Stimulated activated naive B cell treated with anti-CD40 and anti-IgM and Interleukin-4, amounts not matched to agents 10 μg/mL and 1 μg/mL and 100 μg/mL, for 72 hours (primary cell): ENCODE data around the gene SOSTDC1.
"Not testable (repeated sequence)": the region's sequence is repeated elsewhere in the genome, so short reads cannot be mapped to it uniquely, and the experiment has no call there.

Source experiments
- ATAC-seq, 2 donors: fragments of 150-1000 bp; cut with Tn5 transposase; replicated peaks; 2 replicates each; pipeline ENCODE4 v1.10.0; 2021; ENCODE audit warnings: moderate library complexity in 1 of 2
- DNase-seq: peaks from one replicate; pipeline ENCODE4 v3.0.0; 2021
- H3K27ac Mint-ChIP-seq: one replicate; pipeline ENCODE4 v1.8.0; 2022; ENCODE audit warnings: mild to moderate bottlenecking, mixed read lengths
- H3K27me3 Mint-ChIP-seq, 2 donors: one replicate each; pipeline ENCODE4 v1.8.0; 2022; ENCODE audit warnings: mixed read lengths in 2 of 2
- H3K36me3 Mint-ChIP-seq, 2 donors: one replicate each; pipeline ENCODE4 v1.8.0; 2022; ENCODE audit warnings: mixed read lengths in 2 of 2, mild to moderate bottlenecking in 1 of 2
- H3K4me1 Mint-ChIP-seq, 2 donors: one replicate each; pipeline ENCODE4 v1.8.0; 2022; ENCODE audit warnings: mixed read lengths in 2 of 2, mild to moderate bottlenecking in 1 of 2
- H3K4me3 Mint-ChIP-seq, 2 donors: one replicate each; pipeline ENCODE4 v1.8.0; 2022; ENCODE audit warnings: mild to moderate bottlenecking in 2 of 2, mixed read lengths in 2 of 2, moderate library complexity in 1 of 2
- H3K9me3 Mint-ChIP-seq, 2 donors: one replicate each; pipeline ENCODE4 v1.8.0; 2022; ENCODE audit warnings: mixed read lengths in 2 of 2, mild to moderate bottlenecking in 1 of 2

Gene SOSTDC1

GRCh38 chr7:16491148-16491547, 25.6 kb upstream of the SOSTDC1 start:
- H3K9me3 Mint-ChIP-seq, result no peaks in the 10 kb centered on the region
- H3K4me3 Mint-ChIP-seq, result no peak overlapping the region
- no peak overlapping the region for H3K27ac Mint-ChIP-seq
- DNase-seq (no peak), ATAC-seq (no peak)
- H3K36me3 Mint-ChIP-seq, result no peaks in the 10 kb centered on the region
- H3K27me3 Mint-ChIP-seq, result no peaks in the 10 kb centered on the region
- no peaks in the 10 kb centered on the region for H3K4me1 Mint-ChIP-seq

GRCh38 chr7:16484453-16485158, 19.1 kb upstream of the SOSTDC1 start:
- DNase-seq, result no peak
- Mint-ChIP-seq H3K9me3 (no peaks in the 10 kb centered on the region), H3K27me3 (no peaks in the 10 kb centered on the region), H3K4me1 (no peaks in the 10 kb centered on the region), H3K4me3 (no peak overlapping the region), H3K36me3 (no peaks in the 10 kb centered on the region), H3K27ac (no peak overlapping the region)
- ATAC-seq, result no peak

GRCh38 chr7:16479591-16479990, 14.1 kb upstream of the SOSTDC1 start:
- Mint-ChIP-seq H3K36me3 (no peaks in the 10 kb centered on the region), H3K27me3 (peaks cover 0 to 3% of the 10 kb centered on the region in 2 donors), H3K9me3 (no peaks in the 10 kb centered on the region), H3K27ac (no peak overlapping the region), H3K4me1 (no peaks in the 10 kb centered on the region), H3K4me3 (no peak overlapping the region)
- ATAC-seq (no peak), DNase-seq (no peak)

- H3K9me3 Mint-ChIP-seq, result no peaks in the 10 kb centered on the region
- DNase-seq, result no peak
- no peaks in the 10 kb centered on the region for H3K36me3 Mint-ChIP-seq
- no peak for ATAC-seq
- no peak overlapping the region for H3K27ac Mint-ChIP-seq
- H3K27me3 Mint-ChIP-seq, result peaks cover 0 to 3% of the 10 kb centered on the region in 2 donors
- H3K4me1 Mint-ChIP-seq, result no peaks in the 10 kb centered on the region
- no peak overlapping the region for H3K4me3 Mint-ChIP-seq
These were observed 13.6 kb upstream of the SOSTDC1 start for GRCh38 chr7:16479161-16479560.

- no peaks in the 10 kb centered on the region for H3K9me3 Mint-ChIP-seq
- peaks cover 0 to 3% of the 10 kb centered on the region in 2 donors for H3K27me3 Mint-ChIP-seq
- no peak for ATAC-seq
- H3K4me3 Mint-ChIP-seq, result no peak overlapping the region
- H3K4me1 Mint-ChIP-seq, result no peaks in the 10 kb centered on the region
- no peak overlapping the region for H3K27ac Mint-ChIP-seq
- no peaks in the 10 kb centered on the region for H3K36me3 Mint-ChIP-seq
- no peak for DNase-seq
These were observed 6.4 kb upstream of the SOSTDC1 start for GRCh38 chr7:16471933-16472332.

- H3K4me1 Mint-ChIP-seq, result peaks cover 2 to 5% of the 10 kb centered on the region in 2 donors
- peaks cover 0 to 3% of the 10 kb centered on the region in 2 donors for H3K27me3 Mint-ChIP-seq
- DNase-seq, result no peak
- no peaks in the 10 kb centered on the region for H3K9me3 Mint-ChIP-seq
- H3K4me3 Mint-ChIP-seq, result no peak overlapping the region
- no peak overlapping the region for H3K27ac Mint-ChIP-seq
- no peaks in the 10 kb centered on the region for H3K36me3 Mint-ChIP-seq
- ATAC-seq, result no peak
These were observed 1.4 kb downstream of the SOSTDC1 start for GRCh38 chr7:16463949-16464715.

- H3K9me3 Mint-ChIP-seq, result no peaks in the 10 kb centered on the region
- peaks cover 0 to 3% of the 10 kb centered on the region in 2 donors for H3K27me3 Mint-ChIP-seq
- DNase-seq, result no peak
- ATAC-seq, result no peak
- no peaks in the 10 kb centered on the region for H3K36me3 Mint-ChIP-seq
- no peak overlapping the region for H3K27ac Mint-ChIP-seq
- H3K4me3 Mint-ChIP-seq, result no peak overlapping the region
- peaks cover 2 to 5% of the 10 kb centered on the region in 2 donors for H3K4me1 Mint-ChIP-seq
These were observed 2.0 kb downstream of the SOSTDC1 start for GRCh38 chr7:16463520-16463919.

GRCh38 chr7:16462431-16462889, 3.1 kb downstream of the SOSTDC1 start:
- Mint-ChIP-seq H3K4me3 (no peak overlapping the region), H3K27ac (no peak overlapping the region), H3K4me1 (peaks cover 2 to 5% of the 10 kb centered on the region in 2 donors), H3K27me3 (peaks cover 0 to 3% of the 10 kb centered on the region in 2 donors), H3K36me3 (no peaks in the 10 kb centered on the region), H3K9me3 (no peaks in the 10 kb centered on the region)
- no peak for ATAC-seq
- no peak for DNase-seq

- no peak overlapping the region for H3K4me3 Mint-ChIP-seq
- H3K27ac Mint-ChIP-seq, result no peak overlapping the region
- H3K9me3 Mint-ChIP-seq, result no peaks in the 10 kb centered on the region
- no peak for ATAC-seq
- no peak for DNase-seq
- no peaks in the 10 kb centered on the region for H3K36me3 Mint-ChIP-seq
- H3K4me1 Mint-ChIP-seq, result peaks cover 2 to 5% of the 10 kb centered on the region in 2 donors
- H3K27me3 Mint-ChIP-seq, result peaks cover 0 to 3% of the 10 kb centered on the region in 2 donors
These were observed 4.6 kb downstream of the SOSTDC1 start for GRCh38 chr7:16460789-16461493.

- not testable (repeated sequence) for H3K36me3 Mint-ChIP-seq, H3K9me3 Mint-ChIP-seq, H3K4me3 Mint-ChIP-seq, H3K4me1 Mint-ChIP-seq, ATAC-seq, H3K27me3 Mint-ChIP-seq, H3K27ac Mint-ChIP-seq, DNase-seq
These were observed 9.2 kb downstream of the SOSTDC1 start for GRCh38 chr7:16456303-16456702.

- Mint-ChIP-seq H3K9me3 (no peaks in the 10 kb centered on the region), H3K27me3 (no peaks in the 10 kb centered on the region), H3K27ac (no peak overlapping the region), H3K4me1 (no peaks in the 10 kb centered on the region), H3K4me3 (no peak overlapping the region), H3K36me3 (no peaks in the 10 kb centered on the region)
- ATAC-seq (no peak), DNase-seq (no peak)
These were observed 9.9 kb downstream of the SOSTDC1 start for GRCh38 chr7:16455591-16455990.

- no peak overlapping the region for H3K4me3 Mint-ChIP-seq
- no peaks in the 10 kb centered on the region for H3K4me1 Mint-ChIP-seq
- H3K27ac Mint-ChIP-seq, result no peak overlapping the region
- no peaks in the 10 kb centered on the region for H3K27me3 Mint-ChIP-seq
- no peaks in the 10 kb centered on the region for H3K9me3 Mint-ChIP-seq
- ATAC-seq (no peak), DNase-seq (no peak)
- H3K36me3 Mint-ChIP-seq, result no peaks in the 10 kb centered on the region
These were observed 15.2 kb downstream of the SOSTDC1 start for GRCh38 chr7:16450366-16450765.

- H3K27me3 Mint-ChIP-seq, result no peaks in the 10 kb centered on the region
- H3K4me1 Mint-ChIP-seq, result no peaks in the 10 kb centered on the region
- no peak overlapping the region for H3K27ac Mint-ChIP-seq
- no peak overlapping the region for H3K4me3 Mint-ChIP-seq
- ATAC-seq (no peak), DNase-seq (no peak)
- no peaks in the 10 kb centered on the region for H3K9me3 Mint-ChIP-seq
- no peaks in the 10 kb centered on the region for H3K36me3 Mint-ChIP-seq
These were observed 17.7 kb downstream of the SOSTDC1 start for GRCh38 chr7:16447876-16448275.

GRCh38 chr7:16446508-16446907, 19.0 kb downstream of the SOSTDC1 start:
- ATAC-seq (no peak), DNase-seq (no peak)
- Mint-ChIP-seq H3K4me3 (no peak overlapping the region), H3K9me3 (no peaks in the 10 kb centered on the region), H3K27ac (no peak overlapping the region), H3K27me3 (no peaks in the 10 kb centered on the region), H3K36me3 (no peaks in the 10 kb centered on the region), H3K4me1 (no peaks in the 10 kb centered on the region)
